SK-N-SH (cell line): Measurements from ENCODE around the gene CLEC5A. TPM values are rescaled to one million over a fixed set of nuclear protein-coding genes. Genes with fewer than 3 reads are reported as not detected.

Source experiments
- CTCF ChIA-PET: fragments of 300-600, 350-600 bp; formaldehyde crosslinking; extraction: SDS; loops from one replicate; lab custom pipeline; 2021; lab: Yijun Ruan, JAX
- POLR2A ChIA-PET: fragments of 350-600 bp; sonication (Branson Sonifier 250); formaldehyde crosslinking; extraction: SDS; loops from one replicate; lab custom pipeline; 2020; ENCODE audit warnings: antibody characterized with exemption, inconsistent platforms; lab: Yijun Ruan, JAX
- DNase-seq: peaks from one replicate; pipeline ENCODE4 v3.0.0; 2012
- H2AFZ ChIP-seq: fragments of 200-600 bp; sonication (generic); 2 replicates; pipeline ENCODE4 v1.8.1; 2016; ENCODE audit warnings: antibody characterized with exemption, mild to moderate bottlenecking, low read depth
- H3F3A ChIP-seq: fragments of 200-600 bp; sonication (generic); replicated peaks from 2 replicates; pipeline ENCODE3; 2016; ENCODE audit warnings: antibody characterized with exemption, mild to moderate bottlenecking; ENCODE audit not compliant: insufficient read depth
- H3K27ac ChIP-seq, 2 experiments: fragments of 200-500 bp in 1 of 2; fragments of 200-600 bp in 1 of 2; sonication (Bioruptor generic) in 1 of 2; sonication (generic), shearing (Covaris generic) in 1 of 2; 2 replicates each; pipeline versions ENCODE4 v1.5.1 to v1.6.1; 2014 to 2016; ENCODE audit warnings: low read depth in 2 of 2, inconsistent platforms in 1 of 2, low read length in 1 of 2, mild to moderate bottlenecking in 1 of 2, mixed read lengths in 1 of 2
- H3K27me3 ChIP-seq: fragments of 200-600 bp; sonication (generic), shearing (Covaris generic); 2 replicates; pipeline ENCODE4 v1.6.1; 2016; ENCODE audit warnings: mixed run types; ENCODE audit not compliant: insufficient read depth
- H3K36me3 ChIP-seq, 2 experiments: fragments of 200-500 bp in 1 of 2; fragments of 200-600 bp in 1 of 2; sonication (Bioruptor generic) in 1 of 2; sonication (generic) in 1 of 2; replicated peaks in 1 of 2; 2 replicates each; pipeline versions ENCODE3 to v1.5.1; 2014 to 2016; ENCODE audit warnings: low read length in 1 of 2, mild to moderate bottlenecking in 1 of 2; ENCODE audit not compliant: insufficient read depth in 2 of 2, control insufficient read depth in 1 of 2
- H3K4me1 ChIP-seq, 2 experiments: fragments of 200-500 bp in 1 of 2; fragments of 200-600 bp in 1 of 2; sonication (Bioruptor generic) in 1 of 2; sonication (generic), shearing (Covaris generic) in 1 of 2; 2 replicates each; pipeline versions ENCODE4 v1.5.1 to v1.6.1; 2014 to 2016; ENCODE audit warnings: low read depth in 1 of 2, low read length in 1 of 2, mixed run types in 1 of 2; ENCODE audit not compliant: insufficient read depth in 2 of 2, control insufficient read depth in 1 of 2
- H3K4me2 ChIP-seq: fragments of 200-600 bp; sonication (generic), shearing (Covaris generic); 2 replicates; pipeline ENCODE4 v1.6.1; 2017; ENCODE audit warnings: mixed run types
- H3K4me3 ChIP-seq, 2 experiments: fragments of 200-500 bp in 1 of 2; fragments of 200-600 bp in 1 of 2; sonication (Bioruptor generic) in 1 of 2; sonication (generic), shearing (Covaris generic) in 1 of 2; 2 replicates each; pipeline versions ENCODE4 v1.5.1 to v1.8.1; 2014 to 2016; ENCODE audit warnings: low read depth in 2 of 2, inconsistent platforms in 1 of 2, low read length in 1 of 2, mild to moderate bottlenecking in 1 of 2, mixed read lengths in 1 of 2, moderate library complexity in 1 of 2
- H3K79me2 ChIP-seq: fragments of 200-600 bp; sonication (generic); 2 replicates; pipeline ENCODE4 v1.8.1; 2017; ENCODE audit warnings: mild to moderate bottlenecking; ENCODE audit not compliant: insufficient read depth
- H3K9ac ChIP-seq: fragments of 200-600 bp; sonication (generic); 2 replicates; pipeline ENCODE4 v1.6.1; 2017; ENCODE audit warnings: mixed run types
- H3K9me2 ChIP-seq: fragments of 200-600 bp; sonication (generic); 2 replicates; pipeline ENCODE4 v1.6.1; 2017; ENCODE audit warnings: mixed run types
- H3K9me3 ChIP-seq: fragments of 200-600 bp; sonication (generic); 2 replicates; pipeline ENCODE4 v1.6.1; 2017; ENCODE audit warnings: mixed run types, mild to moderate bottlenecking, moderate library complexity
- H4K20me1 ChIP-seq: fragments of 200-600 bp; sonication (generic); 2 replicates; pipeline ENCODE4 v1.6.1; 2017; ENCODE audit warnings: mild to moderate bottlenecking, mixed run types; ENCODE audit not compliant: insufficient read depth
- CHD2 ChIP-seq: fragments of 150-350 bp; IDR thresholded peaks from 2 replicates; pipeline ENCODE4 v1.6.1; 2018; ENCODE audit warnings: low read length; ENCODE audit not compliant: partially characterized antibody
- ELF1 ChIP-seq: IDR thresholded peaks from 2 replicates; pipeline ENCODE4 v1.4.0; 2012
- EZH2phosphoT487 ChIP-seq: fragments of 200-600 bp; sonication (generic); IDR thresholded peaks from 2 replicates; pipeline ENCODE4 v1.6.1; 2017; ENCODE audit warnings: low read depth, mixed run types, mild to moderate bottlenecking, antibody characterized with exemption, moderate library complexity, borderline replicate concordance
- FOSL2 ChIP-seq: IDR thresholded peaks from 2 replicates; pipeline ENCODE4 v1.4.0; 2012; ENCODE audit warnings: low read depth, mild to moderate bottlenecking, moderate library complexity, borderline replicate concordance
- FOXM1 ChIP-seq: IDR thresholded peaks from 2 replicates; pipeline ENCODE4 v1.4.0; 2012; ENCODE audit warnings: low read depth, mild to moderate bottlenecking
- GATA2 ChIP-seq: sonication (generic); formaldehyde crosslinking; IDR thresholded peaks from 2 replicates; pipeline ENCODE4 v1.5.0; 2020; ENCODE audit warnings: mild to moderate bottlenecking, missing genetic modification reagents
- MXI1 ChIP-seq: IDR thresholded peaks from 2 replicates; pipeline ENCODE4 v1.6.1; 2012; ENCODE audit warnings: mild to moderate bottlenecking, low read depth, low read length, improper control_type of control experiment
- RCOR1 ChIP-seq: fragments of 150-350 bp; IDR thresholded peaks from 2 replicates; pipeline ENCODE4 v1.6.1; 2017; ENCODE audit warnings: antibody characterized with exemption, low read length
- RFX5 ChIP-seq: IDR thresholded peaks from 2 replicates; pipeline ENCODE4 v1.6.1; 2012; ENCODE audit warnings: mild to moderate bottlenecking, improper control_type of control experiment, low read length
- SMC3 ChIP-seq: IDR thresholded peaks from 2 replicates; pipeline ENCODE4 v1.6.1; 2012; ENCODE audit warnings: low read depth, low read length, improper control_type of control experiment
- TCF12 ChIP-seq: IDR thresholded peaks from 2 replicates; pipeline ENCODE4 v1.4.0; 2012
- TEAD4 ChIP-seq: IDR thresholded peaks from 2 replicates; pipeline ENCODE4 v1.4.0; 2012; ENCODE audit warnings: mild to moderate bottlenecking, borderline replicate concordance; ENCODE audit not compliant: insufficient read depth
- YY1 ChIP-seq: IDR thresholded peaks from 2 replicates; pipeline ENCODE4 v1.4.0; 2012; ENCODE audit warnings: low read depth, mild to moderate bottlenecking
- ZBTB33 ChIP-seq: IDR thresholded peaks from 2 replicates; pipeline ENCODE4 v1.4.0; 2012; ENCODE audit warnings: low read depth, borderline replicate concordance
- WGBS: methylation state at CpG from one replicate; pipeline ENCODE4 v1.1.6; 2017; ENCODE audit warnings: low lambda C conversion rate; 5-methylcytosine and 5-hydroxymethylcytosine counted together
- polyA plus RNA-seq, 3 experiments: library from polyadenylated mRNA; depleted of rRNA; stranded (reverse); fragments of >200 nt; gene quantifications; 2 replicates each; pipeline ENCODE4 v1.2.3, GENCODE V29; 2012
- TF ChIP-seq, protein P1 (sequence below): IDR thresholded peaks from 2 replicates; pipeline ENCODE4; 2012

Gene CLEC5A
- polyA plus RNA-seq, 1 of the 3 experiments (the other 2 are of a cell fraction), result not detected

DNA sequence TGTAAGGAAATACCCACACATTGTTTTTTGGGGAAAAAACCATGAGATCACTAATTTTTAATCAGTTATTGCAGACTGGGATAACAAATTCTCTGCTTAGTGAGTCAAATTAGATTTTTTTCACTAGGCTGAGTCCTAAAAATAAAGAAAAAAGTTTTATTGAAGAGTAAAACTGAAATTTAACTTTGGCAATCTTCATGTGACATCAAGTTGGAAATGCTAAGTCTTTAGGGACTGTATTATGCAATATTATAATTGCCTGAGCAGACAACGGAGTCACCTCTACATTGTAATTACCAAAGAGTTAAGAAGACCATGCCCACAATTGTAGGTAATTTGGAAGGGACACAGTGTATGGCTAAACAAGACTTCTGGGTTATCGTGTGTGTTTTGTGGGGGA, 2.2 kb upstream of the CLEC5A start:
- no peaks in the 10 kb centered on the region for H3K4me1 ChIP-seq
- 13% methylated on average over 2 of the region's 2 CpGs for WGBS
- no peaks in the 10 kb centered on the region for H3K36me3 ChIP-seq

DNA sequence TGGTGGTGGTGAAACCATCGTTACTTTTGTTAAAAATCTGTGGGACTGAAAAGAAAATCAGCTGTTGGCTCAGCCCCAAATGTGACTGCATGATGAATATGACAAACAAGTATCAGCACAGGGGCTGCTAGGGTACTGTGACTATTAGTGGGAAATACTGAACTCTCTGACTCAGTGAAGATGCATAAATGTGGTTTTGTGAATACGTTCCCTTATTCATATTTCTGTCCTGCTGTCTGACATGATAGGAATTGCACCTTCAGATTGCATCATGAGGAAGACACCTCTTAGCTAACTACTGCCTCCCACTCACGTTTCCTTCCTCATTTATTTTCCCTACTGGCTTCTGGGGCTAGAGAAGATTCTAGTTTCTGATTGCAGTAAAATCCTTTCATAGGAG, 1.4 kb downstream of the CLEC5A start:
- 1% methylated on average over 3 of the region's 3 CpGs for WGBS
- Histone ChIP-seq H3K4me3 (no peak overlapping the region), H3K9me3 (peaks cover 6% of the 10 kb centered on the region; the same call in 1 of the 2 replicates), H3K79me2 (no peaks in the 10 kb centered on the region), H2AFZ (no peak overlapping the region), H3K27ac (no peak overlapping the region), H3K4me2 (no peak overlapping the region), H3K27me3 (no peaks in the 10 kb centered on the region), H3F3A (no peaks in the 10 kb centered on the region), H3K4me1 (no peaks in the 10 kb centered on the region), H3K9ac (no peak overlapping the region), H3K36me3 (peaks cover 0 to 2% of the 10 kb centered on the region in 2 experiments), H3K9me2 (no peaks in the 10 kb centered on the region; the same call in 1 of the 2 replicates), H4K20me1 (no peaks in the 10 kb centered on the region)
- TF ChIP-seq EZH2phosphoT487, result no peak
- TF ChIP-seq CHD2, result no peak
- TF ChIP-seq RCOR1, result no peak
- TF ChIP-seq TEAD4, result no peak
- no peak for TF ChIP-seq FOSL2
- no peak for TF ChIP-seq SMC3
- no peak for TF ChIP-seq ELF1
- no peak for TF ChIP-seq RFX5
- no peak for TF ChIP-seq YY1
- no peak for DNase-seq
- ChIA-PET POLR2A (no interaction called here), CTCF (interaction anchor here (0.8 to 3.2 kb wide), 2 partner anchors 31 to 45 kb away, joined by 3 to 15 read pairs; no protein-coding TSS in a partner anchor)

More for the DNA sequence above, 2.2 kb upstream of the CLEC5A start:
- ChIA-PET POLR2A (no interaction called here), CTCF (no interaction called here)
- no peaks in the 10 kb centered on the region for H3F3A ChIP-seq
- no peaks in the 10 kb centered on the region for H3K79me2 ChIP-seq
- H3K9me3 ChIP-seq, result no peaks in the 10 kb centered on the region
- H3K27ac ChIP-seq, result no peak overlapping the region
- no peaks in the 10 kb centered on the region; the same call in 1 of the 2 replicates for H3K27me3 ChIP-seq
- H2AFZ ChIP-seq, result no peak overlapping the region
- no peaks in the 10 kb centered on the region for H3K9me2 ChIP-seq
- no peak for TF ChIP-seq YY1
- TF ChIP-seq, protein P1, sequence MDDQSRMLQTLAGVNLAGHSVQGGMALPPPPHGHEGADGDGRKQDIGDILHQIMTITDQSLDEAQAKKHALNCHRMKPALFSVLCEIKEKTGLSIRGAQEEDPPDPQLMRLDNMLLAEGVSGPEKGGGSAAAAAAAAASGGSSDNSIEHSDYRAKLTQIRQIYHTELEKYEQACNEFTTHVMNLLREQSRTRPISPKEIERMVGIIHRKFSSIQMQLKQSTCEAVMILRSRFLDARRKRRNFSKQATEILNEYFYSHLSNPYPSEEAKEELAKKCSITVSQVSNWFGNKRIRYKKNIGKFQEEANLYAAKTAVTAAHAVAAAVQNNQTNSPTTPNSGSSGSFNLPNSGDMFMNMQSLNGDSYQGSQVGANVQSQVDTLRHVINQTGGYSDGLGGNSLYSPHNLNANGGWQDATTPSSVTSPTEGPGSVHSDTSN, result no peak
- no peak for TF ChIP-seq TCF12
- TF ChIP-seq MXI1, result no peak
- no peak for TF ChIP-seq GATA2 (CRISPR knock-in tag)
- TF ChIP-seq ZBTB33, result no peak
- TF ChIP-seq FOXM1, result no peak
- H3K4me2 ChIP-seq, result no peak overlapping the region
- H4K20me1 ChIP-seq, result no peaks in the 10 kb centered on the region
- H3K4me3 ChIP-seq, result no peak overlapping the region
- no peak overlapping the region for H3K9ac ChIP-seq
- DNase-seq, result no peak
